GM19193 (cell line): ENCODE data around the gene PDE11A.

ENCODE experiments used
- POLR2A ChIP-seq: IDR thresholded peaks from 4 replicates; pipeline ENCODE4 v1.6.1; 2011; ENCODE audit not compliant: insufficient read depth, insufficient read length; ENCODE audit errors: extremely low read depth

PDE11A gene

GRCh38 chr2:178056345-178056744 lies 16.2 kb downstream of the PDE11A start:
- TF ChIP-seq POLR2A: no peak

GRCh38 chr2:178047391-178047790 lies 25.2 kb downstream of the PDE11A start:
- TF ChIP-seq POLR2A: no peak

- no peak for TF ChIP-seq POLR2A
Observed at GRCh38 chr2:178044836-178045235, 27.7 kb downstream of the PDE11A start.

- TF ChIP-seq POLR2A: no peak
Observed at GRCh38 chr2:178043266-178043665, 29.3 kb downstream of the PDE11A start.

- no peak for TF ChIP-seq POLR2A
Observed at GRCh38 chr2:178029342-178029741, 43.2 kb downstream of the PDE11A start.

GRCh38 chr2:178025551-178026185 lies 46.9 kb downstream of the PDE11A start:
- TF ChIP-seq POLR2A: no peak

- no peak for TF ChIP-seq POLR2A
Observed at GRCh38 chr2:178018141-178018540, 54.4 kb downstream of the PDE11A start.

GRCh38 chr2:178016612-178017011 lies 56.0 kb downstream of the PDE11A start:
- TF ChIP-seq POLR2A: no peak

GRCh38 chr2:178012639-178013038 lies 59.9 kb downstream of the PDE11A start:
- no peak for TF ChIP-seq POLR2A

- no peak for TF ChIP-seq POLR2A
Observed at GRCh38 chr2:178009813-178010212, 62.8 kb downstream of the PDE11A start.

GRCh38 chr2:178008636-178009289 lies 63.8 kb downstream of the PDE11A start:
- no peak for TF ChIP-seq POLR2A

- no peak for TF ChIP-seq POLR2A
Observed at GRCh38 chr2:178006710-178007109, 65.9 kb downstream of the PDE11A start.

- no peak for TF ChIP-seq POLR2A
Observed at GRCh38 chr2:178005756-178006155, 66.8 kb downstream of the PDE11A start.

- no peak for TF ChIP-seq POLR2A
Observed at GRCh38 chr2:178002038-178002437, 70.5 kb downstream of the PDE11A start.

- TF ChIP-seq POLR2A: no peak
Observed at GRCh38 chr2:177998996-177999395, 73.6 kb downstream of the PDE11A start.

GRCh38 chr2:177998006-177998405 lies 74.6 kb downstream of the PDE11A start:
- no peak for TF ChIP-seq POLR2A
